Liver (tissue), 3 donors: Measurements from ENCODE around the gene MFAP2.

Experiments used
- HNF4G ChIP-seq: IDR thresholded peaks from 2 replicates; pipeline ENCODE4 v1.6.1; 2016; ENCODE audit warnings: antibody characterized with exemption
- TF ChIP-seq, protein P1 (sequence below): IDR thresholded peaks from 2 replicates; pipeline ENCODE4 v1.6.1; 2016; ENCODE audit warnings: antibody characterized with exemption
- TF ChIP-seq, protein P2 (sequence below): fragments of 150-350 bp; IDR thresholded peaks from 2 replicates; pipeline ENCODE4 v1.5.1; 2017; ENCODE audit warnings: improper control_type of control experiment, low read depth, low read length; ENCODE audit not compliant: missing input control
- TF ChIP-seq, protein P3 (sequence below): IDR thresholded peaks from 2 replicates; pipeline ENCODE4 v1.6.1; 2016; ENCODE audit warnings: antibody characterized with exemption
- donor health status: healthy.
- donor health status: healthy.

DNA sequence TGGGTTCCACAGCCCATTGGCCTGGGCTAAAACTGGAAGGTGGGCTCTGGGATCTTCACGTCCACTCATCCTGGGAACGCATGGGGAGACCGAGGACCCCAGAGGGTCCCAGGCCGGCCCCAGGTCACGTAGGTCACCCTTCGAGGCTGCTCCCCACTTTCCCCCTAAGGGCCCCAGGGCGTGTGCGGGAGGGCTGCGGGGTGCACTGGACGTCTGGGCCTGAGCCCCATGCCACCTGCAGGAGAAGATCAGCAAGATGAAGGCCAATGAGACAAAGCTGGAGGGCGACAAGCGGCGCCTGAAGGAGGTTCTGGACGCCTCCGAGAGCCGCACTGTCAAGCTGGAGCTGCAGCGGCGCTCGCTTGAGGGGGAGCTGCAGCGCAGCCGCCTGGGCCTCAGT is 12.5 kb downstream of the MFAP2 start:
- TF ChIP-seq, protein P1, sequence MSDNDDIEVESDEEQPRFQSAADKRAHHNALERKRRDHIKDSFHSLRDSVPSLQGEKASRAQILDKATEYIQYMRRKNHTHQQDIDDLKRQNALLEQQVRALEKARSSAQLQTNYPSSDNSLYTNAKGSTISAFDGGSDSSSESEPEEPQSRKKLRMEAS = no peak
- TF ChIP-seq, protein P2, sequence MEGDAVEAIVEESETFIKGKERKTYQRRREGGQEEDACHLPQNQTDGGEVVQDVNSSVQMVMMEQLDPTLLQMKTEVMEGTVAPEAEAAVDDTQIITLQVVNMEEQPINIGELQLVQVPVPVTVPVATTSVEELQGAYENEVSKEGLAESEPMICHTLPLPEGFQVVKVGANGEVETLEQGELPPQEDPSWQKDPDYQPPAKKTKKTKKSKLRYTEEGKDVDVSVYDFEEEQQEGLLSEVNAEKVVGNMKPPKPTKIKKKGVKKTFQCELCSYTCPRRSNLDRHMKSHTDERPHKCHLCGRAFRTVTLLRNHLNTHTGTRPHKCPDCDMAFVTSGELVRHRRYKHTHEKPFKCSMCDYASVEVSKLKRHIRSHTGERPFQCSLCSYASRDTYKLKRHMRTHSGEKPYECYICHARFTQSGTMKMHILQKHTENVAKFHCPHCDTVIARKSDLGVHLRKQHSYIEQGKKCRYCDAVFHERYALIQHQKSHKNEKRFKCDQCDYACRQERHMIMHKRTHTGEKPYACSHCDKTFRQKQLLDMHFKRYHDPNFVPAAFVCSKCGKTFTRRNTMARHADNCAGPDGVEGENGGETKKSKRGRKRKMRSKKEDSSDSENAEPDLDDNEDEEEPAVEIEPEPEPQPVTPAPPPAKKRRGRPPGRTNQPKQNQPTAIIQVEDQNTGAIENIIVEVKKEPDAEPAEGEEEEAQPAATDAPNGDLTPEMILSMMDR = no peak
- TF ChIP-seq, protein P3, sequence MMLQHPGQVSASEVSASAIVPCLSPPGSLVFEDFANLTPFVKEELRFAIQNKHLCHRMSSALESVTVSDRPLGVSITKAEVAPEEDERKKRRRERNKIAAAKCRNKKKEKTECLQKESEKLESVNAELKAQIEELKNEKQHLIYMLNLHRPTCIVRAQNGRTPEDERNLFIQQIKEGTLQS = no peak
- TF ChIP-seq HNF4G = no peak
